Measurements from ENCODE around the gene UBASH3B.
A peak's percentile ranks its signal among the peaks of the same experiment; 100 is the strongest.

UBASH3B gene

GRCh38 chr11:122633219-122633829 lies 22.2 kb upstream of the UBASH3B start:
- TF ChIP-seq ZNF274 (IDR thresholded peaks at IDR 0.05; ENCODE audit: low read depth, low read length): no peak
- no peak overlapping the region for H3K4me3 ChIP-seq (ENCODE audit: low read length)

- TF ChIP-seq ZNF274 (IDR thresholded peaks at IDR 0.05; ENCODE audit: low read depth, low read length): no peak
Observed at GRCh38 chr11:122634501-122634900, 21.0 kb upstream of the UBASH3B start.

GRCh38 chr11:122637541-122637940 lies 18.0 kb upstream of the UBASH3B start:
- TF ChIP-seq ZNF274 (IDR thresholded peaks at IDR 0.05; ENCODE audit: low read depth, low read length): no peak
- H3K4me3 ChIP-seq (ENCODE audit: low read length): no peak overlapping the region

More at GRCh38 chr11:122634501-122634900, 21.0 kb upstream of the UBASH3B start:
- H3K4me3 ChIP-seq (ENCODE audit: low read length): no peak overlapping the region

GRCh38 chr11:122642472-122642922 lies 13.0 kb upstream of the UBASH3B start:
- H3K4me3 ChIP-seq (ENCODE audit: low read length): no peak overlapping the region
- no peak for TF ChIP-seq ZNF274 (IDR thresholded peaks at IDR 0.05; ENCODE audit: low read depth, low read length)

GRCh38 chr11:122642971-122643370 lies 12.6 kb upstream of the UBASH3B start:
- TF ChIP-seq ZNF274 (IDR thresholded peaks at IDR 0.05; ENCODE audit: low read depth, low read length): no peak
- H3K4me3 ChIP-seq (ENCODE audit: low read length): no peak overlapping the region

- no peak for TF ChIP-seq ZNF274 (IDR thresholded peaks at IDR 0.05; ENCODE audit: low read depth, low read length)
- H3K4me3 ChIP-seq (ENCODE audit: low read length): no peak overlapping the region
Observed at GRCh38 chr11:122645847-122646246, 9.7 kb upstream of the UBASH3B start.

GRCh38 chr11:122646549-122647340 lies 8.8 kb upstream of the UBASH3B start:
- no peak overlapping the region for H3K4me3 ChIP-seq (ENCODE audit: low read length)
- TF ChIP-seq ZNF274 (IDR thresholded peaks at IDR 0.05; ENCODE audit: low read depth, low read length): no peak

- no peak overlapping the region for H3K4me3 ChIP-seq (ENCODE audit: low read length)
- TF ChIP-seq ZNF274 (IDR thresholded peaks at IDR 0.05; ENCODE audit: low read depth, low read length): no peak
Observed at GRCh38 chr11:122647736-122648275, 7.7 kb upstream of the UBASH3B start.

GRCh38 chr11:122649116-122649515 lies 6.4 kb upstream of the UBASH3B start:
- no peak for TF ChIP-seq ZNF274 (IDR thresholded peaks at IDR 0.05; ENCODE audit: low read depth, low read length)
- no peak overlapping the region for H3K4me3 ChIP-seq (ENCODE audit: low read length)

- no peak for TF ChIP-seq ZNF274 (IDR thresholded peaks at IDR 0.05; ENCODE audit: low read depth, low read length)
Observed at GRCh38 chr11:122650619-122651018, 4.9 kb upstream of the UBASH3B start.

GRCh38 chr11:122652495-122652894 lies 3.0 kb upstream of the UBASH3B start:
- no peak for TF ChIP-seq ZNF274 (IDR thresholded peaks at IDR 0.05; ENCODE audit: low read depth, low read length)
- H3K4me3 ChIP-seq (ENCODE audit: low read length): no peak overlapping the region

More at GRCh38 chr11:122650619-122651018, 4.9 kb upstream of the UBASH3B start:
- H3K4me3 ChIP-seq (ENCODE audit: low read length): no peak overlapping the region

- no peak overlapping the region for H3K4me3 ChIP-seq (ENCODE audit: low read length)
- TF ChIP-seq ZNF274 (IDR thresholded peaks at IDR 0.05; ENCODE audit: low read depth, low read length): no peak
Observed at GRCh38 chr11:122653916-122654585, 1.5 kb upstream of the UBASH3B start.

- TF ChIP-seq ZNF274 (IDR thresholded peaks at IDR 0.05; ENCODE audit: low read depth, low read length): no peak
Observed at GRCh38 chr11:122656073-122656630, 630 bp downstream of the UBASH3B start.

GRCh38 chr11:122656631-122657101 lies 1.1 kb downstream of the UBASH3B start:
- peak overlapping the region; percentile 65; the same call in 1 of the 2 replicates for H3K4me3 ChIP-seq (ENCODE audit: low read length)
- no peak for TF ChIP-seq ZNF274 (IDR thresholded peaks at IDR 0.05; ENCODE audit: low read depth, low read length)

More at GRCh38 chr11:122656073-122656630, 630 bp downstream of the UBASH3B start:
- peak overlapping the region; percentile 65; the same call in 1 of the 2 replicates for H3K4me3 ChIP-seq (ENCODE audit: low read length)
